Esophagus mucosa (tissue), 1 donor: ENCODE measurements around the gene GPR39. TPM values are rescaled to one million over a fixed set of nuclear protein-coding genes. Genes with fewer than 3 reads are reported as not detected.

Source experiments
- ATAC-seq: fragments of 200-7000 bp; cut with Tn5 transposase; one replicate; pipeline ENCODE4 v1.9.1; 2020
- total RNA-seq: library from RNA; stranded (reverse); gene quantifications from one replicate; pipeline ENCODE4 v1.2.4, GENCODE V29; 2023
- donor health status: DM: yes; HTN: yes; CAD: no.

Gene GPR39
- total RNA-seq, 1 donor from 2014 or later: 1.4 TPM

DNA sequence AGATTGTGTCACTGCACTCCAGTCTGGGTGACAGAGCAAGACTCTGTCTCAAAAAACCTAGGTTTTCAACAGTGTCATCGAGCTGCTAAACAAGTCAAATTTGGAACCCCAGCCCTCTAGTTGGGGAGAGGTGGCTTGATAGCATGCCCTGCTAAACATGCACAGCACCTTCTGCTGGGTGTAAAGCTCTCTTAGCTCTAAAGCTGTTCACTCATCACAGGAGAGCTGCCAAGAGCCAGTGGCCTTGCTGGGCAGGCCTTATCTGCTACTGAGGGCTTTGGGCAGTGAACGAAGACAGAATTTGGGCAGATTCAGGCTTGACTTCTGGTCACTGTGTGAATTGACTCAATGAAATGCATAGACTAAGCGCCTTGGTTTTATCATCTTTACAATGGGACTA is 152.1 kb downstream of the GPR39 start:
- no peak for ATAC-seq

DNA sequence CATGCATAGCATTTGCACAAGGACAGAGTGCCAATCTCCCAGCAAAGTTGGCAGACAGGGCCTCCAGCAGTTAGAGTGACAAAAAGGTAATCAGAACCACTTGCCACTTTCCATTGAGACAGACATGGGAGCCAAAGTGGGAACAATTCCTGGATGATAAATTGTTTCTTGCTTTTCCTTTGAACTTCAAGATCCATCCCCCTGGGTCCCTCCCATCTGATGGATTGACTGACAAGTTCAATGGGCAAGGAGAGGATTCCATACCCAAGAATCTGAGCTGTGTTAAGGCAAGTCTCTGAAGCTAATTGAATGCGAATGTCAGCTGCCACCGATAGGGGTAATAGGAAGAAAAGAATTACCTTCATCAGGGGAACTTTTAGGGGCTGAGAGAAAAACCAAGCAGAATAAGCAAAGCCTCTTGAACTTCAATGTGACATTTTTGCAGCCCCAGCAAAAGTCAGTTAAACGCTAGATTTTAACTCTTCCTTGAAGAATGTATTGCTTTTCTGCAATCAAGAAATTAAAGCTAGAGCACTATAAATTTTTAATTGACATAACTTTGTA is 156.9 kb downstream of the GPR39 start:
- ATAC-seq: no peak

DNA sequence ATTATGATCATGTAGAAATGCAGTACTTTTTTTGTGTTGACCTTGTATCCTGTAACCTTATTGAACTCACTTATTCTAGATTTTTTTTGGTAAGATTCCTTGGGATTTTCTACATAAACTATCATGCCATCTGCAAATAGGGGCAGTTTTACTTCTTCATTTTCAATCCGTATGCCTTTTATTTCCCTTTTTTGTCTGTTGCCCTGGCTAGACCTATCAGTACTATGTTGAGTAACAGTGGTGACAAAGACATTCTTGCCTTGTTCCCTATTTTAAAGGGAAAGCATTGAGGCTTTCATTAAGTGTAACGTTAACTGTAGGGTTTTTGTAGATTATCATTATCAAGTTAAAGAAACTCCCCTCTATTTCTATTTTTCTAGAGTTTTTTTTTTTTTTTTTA is 161.1 kb downstream of the GPR39 start:
- no peak for ATAC-seq

DNA sequence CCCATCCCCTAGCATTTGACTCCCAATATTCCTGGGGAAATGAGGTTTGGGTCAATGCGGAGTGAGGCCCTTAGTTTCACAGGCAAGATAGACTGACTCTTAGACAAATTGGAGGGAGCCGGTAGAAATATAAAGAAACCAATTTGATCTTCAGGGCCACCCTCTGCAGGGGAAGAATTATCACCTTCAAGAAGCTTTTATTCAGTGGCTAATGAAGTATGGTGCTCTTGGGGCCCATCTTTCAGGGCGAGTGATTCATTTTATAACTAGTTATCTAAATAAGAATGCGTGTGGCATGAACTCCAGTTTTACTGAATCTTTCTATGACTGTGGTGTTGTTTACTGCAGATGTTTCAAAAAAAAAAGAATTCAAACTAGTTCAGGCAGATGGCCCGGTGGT is 165.0 kb downstream of the GPR39 start:
- no peak for ATAC-seq

DNA sequence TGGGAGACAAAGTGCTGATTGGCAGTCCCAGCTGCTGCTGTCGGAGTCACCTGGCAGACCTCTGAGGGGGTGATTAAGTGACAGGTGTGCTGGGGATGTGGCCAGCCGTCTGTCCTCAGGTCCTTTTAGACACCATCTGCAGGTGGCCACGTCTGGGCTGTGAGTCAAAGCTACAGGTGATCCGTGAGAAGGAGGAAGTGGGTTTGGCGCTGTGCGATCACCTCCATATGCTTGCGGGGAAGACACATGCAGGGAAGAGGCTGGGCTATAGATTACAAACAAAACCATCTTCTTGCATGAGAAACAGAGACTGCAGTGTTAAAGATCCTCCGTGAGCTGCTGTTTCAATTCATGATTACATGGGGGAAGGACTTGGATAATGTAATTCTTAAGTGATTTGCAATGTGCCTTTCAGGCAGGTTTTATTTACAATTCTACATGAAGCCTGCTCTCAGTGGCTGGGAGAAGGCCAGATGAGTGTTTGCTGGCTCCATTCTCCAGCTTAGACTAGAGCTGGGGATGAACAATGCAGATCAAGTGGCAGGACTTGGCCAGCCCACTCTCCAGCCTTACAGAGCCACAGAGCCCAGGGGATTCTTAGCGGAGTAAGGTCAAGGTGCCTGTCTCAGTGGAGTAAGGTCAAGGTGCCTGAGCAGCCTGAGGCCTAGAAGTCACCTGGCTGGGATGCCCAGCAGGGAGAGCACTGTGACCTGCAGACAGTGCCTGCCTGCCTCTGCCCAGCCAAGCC is 165.6 kb downstream of the GPR39 start:
- ATAC-seq: peak; percentile 38

DNA sequence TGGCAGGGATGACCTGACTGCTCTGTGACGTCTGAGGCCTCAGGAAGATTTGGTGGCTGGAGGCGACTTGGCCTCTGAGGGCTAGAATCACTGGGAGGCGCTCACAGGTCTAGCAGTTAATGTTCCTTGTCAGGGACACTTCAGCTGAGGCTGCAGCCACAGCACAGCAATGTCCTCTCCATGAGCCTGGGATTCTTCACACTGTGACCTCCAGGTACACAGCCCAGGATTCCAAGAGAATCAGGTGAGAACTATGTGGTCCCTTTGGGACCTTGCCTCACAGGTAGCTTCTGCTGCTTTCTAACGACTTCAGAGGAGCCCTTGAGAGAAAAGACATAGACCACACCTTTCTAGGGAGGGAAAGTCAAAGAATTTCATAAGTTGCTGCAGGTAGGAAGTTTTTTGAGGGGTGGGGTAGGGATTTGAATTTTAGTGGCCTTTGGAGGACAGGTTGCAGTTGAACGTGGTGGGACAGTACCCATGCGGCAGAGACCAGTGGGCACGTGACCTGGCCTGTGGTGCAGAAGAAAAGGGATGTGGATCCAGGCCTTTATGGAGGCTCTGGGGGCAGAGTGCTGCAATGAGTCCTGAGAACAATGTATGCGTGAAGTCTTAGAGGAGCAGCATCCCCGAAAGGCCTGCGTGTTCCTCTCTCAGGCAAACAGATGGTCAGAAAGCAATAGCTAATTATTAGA is 167.2 kb downstream of the GPR39 start:
- ATAC-seq: no peak

DNA sequence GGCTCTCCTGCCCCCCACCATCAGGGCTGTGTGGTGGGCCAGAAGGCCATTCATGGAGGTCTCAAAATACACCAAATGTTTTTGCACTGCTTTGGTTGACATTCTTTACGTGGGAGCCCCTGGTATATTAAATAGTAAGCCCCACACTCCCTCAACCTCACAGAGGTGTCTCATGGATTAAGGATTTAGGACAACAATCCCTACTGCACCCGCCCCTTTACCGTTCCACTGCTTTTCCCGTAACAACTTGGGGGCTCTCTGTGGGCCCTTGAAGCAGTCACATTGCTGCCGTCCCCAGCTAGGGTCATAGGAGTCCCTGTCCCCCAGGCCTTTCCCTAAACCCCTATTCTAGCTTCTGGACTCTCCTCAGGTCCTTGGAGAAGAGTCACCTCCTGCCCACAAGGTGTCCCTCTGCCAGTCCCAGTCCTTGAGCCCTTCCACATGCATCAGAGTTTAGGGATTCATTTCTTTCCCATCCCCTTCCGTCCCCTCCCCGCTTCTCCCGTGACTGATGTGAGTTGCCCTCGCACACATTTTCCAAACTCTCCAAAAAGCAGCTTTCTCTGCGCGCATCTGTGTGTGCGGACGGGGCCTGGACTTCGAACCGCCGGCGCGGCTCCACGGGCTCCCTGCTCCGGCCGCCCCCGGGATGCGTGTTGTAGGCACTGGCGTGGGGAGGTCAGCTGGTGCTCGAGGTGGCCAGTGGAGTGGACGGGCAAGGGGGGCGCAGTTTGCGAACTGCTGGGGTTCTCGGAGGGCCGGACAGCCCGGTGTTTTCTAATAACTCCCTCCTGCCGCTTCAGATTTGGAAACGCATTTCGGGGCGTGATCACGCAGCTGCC is 168.6 kb downstream of the GPR39 start:
- ATAC-seq: no peak

DNA sequence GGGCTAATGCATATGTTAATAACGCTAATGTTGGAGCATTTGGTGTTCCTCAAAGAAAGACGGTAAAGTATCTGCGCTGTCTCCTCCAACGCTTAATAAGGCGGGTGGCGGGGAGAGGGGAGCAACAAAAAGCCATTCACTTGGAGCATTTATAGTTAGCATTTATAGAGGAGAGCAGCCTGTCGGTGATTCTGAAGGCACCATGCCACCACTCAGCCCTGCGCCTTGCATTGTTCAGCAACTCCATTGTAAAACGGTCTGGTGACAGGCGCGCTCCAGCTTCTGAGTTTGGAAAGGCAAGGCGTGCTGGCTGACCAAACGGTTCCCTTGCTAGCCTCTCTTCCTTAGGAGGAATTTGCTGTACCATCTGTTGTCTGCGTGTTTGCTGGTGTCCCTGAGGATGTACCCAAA is 169.5 kb downstream of the GPR39 start:
- ATAC-seq: no peak

DNA sequence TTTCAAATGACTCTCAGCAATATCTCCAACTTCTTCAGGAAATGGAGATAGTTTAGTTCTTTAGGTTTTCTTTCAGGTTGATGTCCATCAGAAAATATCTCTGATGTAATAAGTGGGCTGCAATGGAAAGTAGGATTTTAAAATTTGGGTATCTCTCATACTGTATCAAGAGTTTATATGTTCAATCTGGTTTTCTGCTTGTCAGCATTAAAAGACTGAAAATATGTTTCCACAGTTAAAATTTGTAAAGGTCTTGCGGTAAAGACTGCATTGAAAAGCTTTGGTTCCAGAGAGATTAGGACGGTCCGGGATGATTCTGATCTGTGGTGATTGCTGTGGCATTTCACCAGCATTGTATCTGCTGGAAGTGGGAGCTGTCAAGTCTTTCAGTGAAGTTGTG is 170.2 kb downstream of the GPR39 start:
- no peak for ATAC-seq

DNA sequence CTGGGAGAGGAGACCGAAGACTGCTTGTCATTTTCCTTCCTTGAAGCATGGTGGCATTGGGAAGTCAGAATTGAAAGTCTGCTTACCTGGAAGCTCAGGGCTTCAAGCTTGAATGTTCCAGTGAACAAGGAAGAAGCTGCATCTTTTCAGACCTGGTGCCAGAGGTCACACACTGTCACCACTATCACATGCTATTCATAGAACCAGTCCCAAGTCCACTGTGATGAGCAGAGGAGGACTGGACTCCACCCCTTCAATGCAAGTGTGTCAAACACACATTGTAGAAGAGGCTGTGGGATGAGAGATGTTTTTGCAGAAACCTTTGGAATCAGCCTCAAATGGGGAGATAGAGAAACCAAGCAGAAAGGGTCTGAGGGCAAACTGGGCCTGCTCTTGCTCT is 172.0 kb downstream of the GPR39 start:
- no peak for ATAC-seq

DNA sequence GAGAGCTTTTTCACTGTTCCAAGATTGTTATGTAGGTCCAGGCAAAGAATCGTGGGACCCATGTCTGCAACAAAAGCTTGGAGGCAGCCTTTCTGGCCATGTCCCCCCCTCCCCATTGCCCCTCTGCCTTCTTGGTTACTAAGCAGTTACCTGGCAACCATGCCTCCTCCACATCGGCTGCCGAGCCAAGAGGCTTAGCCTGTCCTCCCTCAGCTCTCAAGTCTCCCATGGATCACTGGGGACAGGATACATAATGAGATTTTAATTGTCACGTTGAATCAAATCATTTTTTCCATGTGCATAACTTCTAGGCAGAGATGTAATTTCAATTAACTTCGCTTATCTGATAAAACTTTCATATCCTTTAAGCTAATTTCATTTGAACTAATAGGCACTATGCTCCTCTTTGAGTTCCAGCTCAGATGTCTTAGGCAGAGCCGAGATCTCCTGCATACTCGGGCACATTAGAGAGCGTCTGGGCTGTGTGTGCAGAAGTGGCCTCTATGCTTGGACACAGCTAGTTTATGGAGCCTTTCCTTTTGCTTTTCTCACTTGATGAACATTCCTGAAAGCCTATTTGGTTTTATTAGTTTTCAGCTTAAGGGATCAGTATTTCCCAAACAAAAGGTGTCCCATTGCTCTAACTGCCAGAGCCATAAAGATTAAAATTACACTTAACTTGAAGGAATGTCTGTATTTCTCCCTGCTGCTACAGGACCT is 172.7 kb downstream of the GPR39 start:
- ATAC-seq: no peak

DNA sequence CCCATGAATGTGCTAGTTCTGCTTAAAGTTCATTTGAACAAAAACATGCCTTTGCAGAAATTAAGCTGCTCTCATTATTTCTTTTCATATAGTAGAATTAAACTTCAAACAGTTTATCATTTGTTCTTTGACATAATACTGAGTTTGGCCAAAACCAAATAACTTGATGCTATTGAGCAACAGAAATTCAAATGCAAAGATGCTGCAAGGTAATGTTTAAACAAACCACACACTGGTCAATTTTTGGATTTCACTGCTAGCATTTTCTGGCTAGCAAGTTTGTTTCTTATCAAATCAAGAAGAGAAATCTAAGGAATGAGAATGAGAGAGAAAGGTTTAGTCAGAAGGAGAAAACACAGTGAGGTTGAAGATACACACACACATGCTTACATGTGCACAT is 173.4 kb downstream of the GPR39 start:
- no peak for ATAC-seq

DNA sequence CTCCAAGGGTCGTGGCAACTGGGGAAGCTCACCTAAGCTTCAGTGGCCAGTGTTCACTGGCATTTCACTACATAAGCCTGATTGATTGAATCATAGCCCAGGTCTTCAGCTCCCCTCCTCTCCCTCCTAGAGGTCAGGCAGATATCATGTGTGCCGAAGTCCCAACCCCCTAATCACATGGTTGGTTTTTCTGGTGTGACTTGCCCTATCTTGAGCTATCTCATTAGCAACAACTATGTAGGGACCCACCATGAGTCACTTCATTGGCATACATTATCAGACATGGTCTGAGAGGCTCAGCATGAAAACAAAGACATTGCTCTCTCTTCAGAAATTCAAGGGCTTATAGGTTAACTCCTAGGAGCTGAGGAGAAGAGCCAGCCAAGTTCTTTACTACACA is 176.6 kb downstream of the GPR39 start:
- no peak for ATAC-seq

DNA sequence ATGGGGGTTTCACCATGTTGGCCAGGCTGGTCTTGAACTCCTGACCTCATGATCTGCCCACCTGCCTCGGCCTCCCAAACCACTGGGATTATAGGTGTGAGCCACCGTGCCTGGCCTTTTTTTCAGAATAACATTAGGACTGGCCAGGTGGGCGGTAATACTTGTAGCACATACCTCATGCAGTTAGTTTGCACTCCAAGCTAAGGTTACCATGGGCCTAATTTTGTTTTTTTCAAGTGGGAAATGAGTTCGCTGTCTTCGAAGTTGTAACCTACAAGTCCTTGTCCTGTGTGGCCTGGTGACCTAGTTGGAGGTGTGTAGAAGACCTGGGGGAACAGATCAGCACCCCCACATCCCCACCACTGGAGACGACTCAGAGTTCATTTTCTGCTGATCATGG is 178.6 kb downstream of the GPR39 start:
- no peak for ATAC-seq

DNA sequence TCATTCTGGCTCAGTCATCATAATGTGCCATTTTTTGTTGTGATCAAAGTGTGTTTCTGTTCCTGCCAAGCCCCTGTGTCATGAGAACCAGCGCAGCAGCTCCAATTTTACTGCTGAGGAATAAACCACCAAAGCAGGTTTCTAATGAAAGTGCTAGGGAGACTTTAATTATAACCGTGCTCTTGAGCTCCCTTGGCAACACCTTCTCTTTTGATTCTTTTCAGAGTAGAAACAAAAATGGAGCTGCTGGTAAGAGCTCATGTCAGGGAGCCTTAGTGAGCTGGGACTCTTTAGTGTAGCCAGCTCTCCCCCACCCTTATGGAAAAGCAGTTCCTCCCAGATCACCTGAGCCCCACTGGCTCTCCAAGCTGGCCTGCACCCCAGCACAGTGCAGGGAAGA is 179.1 kb downstream of the GPR39 start:
- no peak for ATAC-seq

DNA sequence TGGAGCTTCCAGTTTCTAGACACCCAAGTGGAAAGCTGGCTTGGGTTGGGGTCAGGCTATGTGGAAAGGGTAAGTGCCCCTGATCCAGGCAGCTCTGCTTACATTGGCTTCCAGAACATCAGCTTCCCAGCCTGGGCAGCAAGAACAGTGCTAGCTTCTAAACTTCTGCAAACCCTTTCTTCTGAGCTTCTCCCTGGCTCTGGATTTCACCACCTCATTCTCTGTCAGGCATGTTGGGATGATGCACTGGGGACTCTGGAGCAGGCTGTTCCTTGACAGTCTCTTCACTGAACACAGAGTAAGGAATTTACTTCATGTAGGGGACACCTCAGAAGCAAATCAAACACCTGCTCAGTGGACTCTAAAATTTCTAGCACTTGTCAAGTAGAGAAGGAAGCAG is 180.6 kb downstream of the GPR39 start:
- ATAC-seq: no peak

DNA sequence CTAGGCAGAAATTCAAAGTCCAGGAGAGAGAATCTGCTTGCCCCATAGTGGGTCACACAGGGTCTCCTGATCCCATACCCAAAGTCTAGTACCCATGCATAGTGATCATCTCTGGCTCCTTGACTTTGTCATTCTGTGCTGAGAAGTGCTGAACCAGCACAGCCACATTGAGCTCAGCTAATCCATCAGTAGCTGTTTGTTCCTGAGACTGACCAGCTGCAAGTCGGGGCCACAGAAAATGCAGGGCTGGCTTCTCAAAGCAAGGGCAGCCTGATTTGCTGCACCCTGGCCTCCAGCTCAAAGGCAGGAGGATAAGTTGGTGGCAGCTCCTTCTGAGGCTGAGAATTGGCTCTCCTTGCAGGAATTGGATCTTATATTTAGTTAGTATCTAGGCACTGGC is 181.2 kb downstream of the GPR39 start:
- ATAC-seq: no peak

DNA sequence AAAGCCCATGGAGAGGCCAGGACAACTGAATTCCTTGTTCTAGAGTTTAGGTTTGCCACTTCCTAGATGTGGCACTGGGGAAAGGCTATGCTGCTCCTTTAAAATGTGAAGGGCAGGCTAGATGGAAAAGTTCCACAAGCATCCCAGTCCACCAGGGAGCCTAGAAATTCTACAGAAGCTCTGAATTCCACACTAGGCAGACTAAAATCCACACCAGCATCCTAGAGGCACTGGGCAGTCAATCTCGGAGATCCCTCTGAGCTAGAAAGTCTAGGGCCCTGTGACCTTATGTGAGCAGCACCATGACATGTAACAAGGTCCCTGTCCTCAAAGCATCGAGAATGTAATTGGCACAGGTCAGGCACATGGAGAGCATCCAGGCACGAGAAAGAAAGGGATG is 181.9 kb downstream of the GPR39 start:
- no peak for ATAC-seq

DNA sequence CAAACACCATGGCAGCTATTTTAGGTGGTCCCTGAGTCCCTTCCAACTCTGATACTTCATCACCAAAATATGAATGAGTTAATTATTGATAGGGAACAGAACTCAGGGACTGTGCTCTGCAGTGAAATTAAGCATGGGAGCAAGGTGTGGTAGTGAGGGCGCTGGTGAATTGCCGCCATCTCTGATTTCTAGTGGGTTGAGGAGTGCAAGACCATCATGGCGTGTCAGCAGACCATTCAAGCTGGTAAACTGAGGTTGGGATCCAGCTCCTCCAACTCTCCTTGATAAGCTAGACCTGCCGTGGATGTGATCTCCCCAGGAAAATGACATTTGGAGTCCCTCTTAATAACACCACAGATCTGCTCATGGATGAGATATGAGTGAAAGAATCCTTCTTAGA is 183.0 kb downstream of the GPR39 start:
- no peak for ATAC-seq

DNA sequence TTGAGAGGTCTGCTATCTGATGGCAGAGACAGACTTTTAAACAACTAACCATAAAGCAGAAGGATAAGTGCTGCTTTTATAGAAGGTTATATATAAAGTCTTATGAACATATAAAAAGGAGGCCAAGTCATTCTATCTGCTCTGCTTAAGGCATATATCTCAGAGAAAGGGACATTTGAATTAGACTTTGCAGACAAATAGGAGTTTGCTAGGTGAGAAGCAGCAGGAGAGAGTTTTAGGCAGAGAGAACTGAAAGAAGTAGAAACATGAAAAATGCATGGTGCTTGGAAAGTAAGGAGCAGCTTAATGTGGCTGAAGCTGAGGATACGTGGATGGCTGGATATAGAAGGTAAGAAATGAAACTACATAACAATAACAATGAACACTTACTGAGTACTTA is 188.0 kb downstream of the GPR39 start:
- no peak for ATAC-seq

DNA sequence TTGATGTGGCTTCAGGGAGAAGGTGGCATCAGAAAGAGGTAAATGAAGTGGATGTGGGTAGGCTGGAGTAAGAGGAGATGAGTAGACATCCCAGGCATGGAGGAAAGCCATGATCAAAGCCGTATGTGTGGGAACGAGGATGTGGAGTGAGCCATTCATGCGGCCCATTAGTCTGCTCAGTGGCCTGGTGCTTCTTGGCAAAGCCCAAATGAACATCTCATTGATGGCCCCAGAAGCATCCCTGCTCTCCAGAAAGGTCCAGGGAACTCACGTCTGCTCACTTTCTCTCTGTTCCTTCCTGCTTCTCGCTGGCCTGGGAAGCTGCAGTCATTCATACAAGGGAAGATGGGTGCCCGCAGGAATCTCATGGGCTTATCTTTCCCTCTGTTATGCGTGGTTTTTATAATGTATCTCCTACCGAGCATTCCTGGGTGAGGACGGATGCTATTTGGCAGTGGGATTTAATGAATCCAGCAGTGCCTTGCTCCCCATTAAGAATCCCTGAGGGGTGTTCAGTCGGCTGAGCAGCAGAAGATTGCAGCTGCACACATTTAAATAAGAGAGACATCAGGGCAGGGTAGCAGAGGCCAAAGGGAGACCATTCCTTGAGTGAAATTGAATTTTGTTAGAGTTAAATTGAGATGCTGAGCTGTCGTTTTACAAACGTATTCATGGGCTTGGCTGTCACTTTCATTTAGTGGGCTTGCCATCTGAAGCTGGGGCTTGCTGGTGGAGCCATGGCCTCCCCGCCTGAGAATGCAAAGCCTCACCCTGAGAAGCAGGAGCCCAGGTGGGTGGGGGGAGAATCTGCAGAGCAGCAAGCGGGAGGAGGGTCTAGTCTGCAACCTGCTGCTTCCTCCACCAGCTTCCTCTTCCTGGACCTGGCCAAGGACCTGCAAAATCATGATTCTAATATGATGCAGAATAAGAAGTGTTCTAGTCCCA is 188.9 kb downstream of the GPR39 start:
- ATAC-seq: no peak
